Naive thymus-derived CD4-positive, alpha-beta T cell (primary cell): Measurements from ENCODE around the gene DSCAM. TPM values are rescaled to one million over a fixed set of nuclear protein-coding genes. Genes with fewer than 3 reads are reported as not detected.

ENCODE experiments used
- ATAC-seq: fragments of 150-1000 bp; cut with Tn5 transposase; 2 replicates; pipeline ENCODE4 v1.10.0; 2021; ENCODE audit warnings: mild to moderate bottlenecking, moderate library complexity
- CTCF ChIA-PET: fragments of 350-600 bp; sonication (Branson Sonifier 250); formaldehyde crosslinking; loops from one replicate; lab custom pipeline; 2021; ENCODE audit warnings: antibody characterized with exemption; lab: Charles Lee
- POLR2A ChIA-PET: fragments of 350-600 bp; sonication (Branson Sonifier 250); formaldehyde crosslinking; loops from one replicate; lab custom pipeline; 2021; ENCODE audit warnings: antibody characterized with exemption, inconsistent platforms; lab: Charles Lee
- DNase-seq, 9 donors: peaks; one replicate each; pipeline versions ENCODE4 v3.0.0 to v3.0.0-alpha.2; 2020 to 2022; ENCODE audit warnings: mixed read lengths in 1 of 9
- H3K27ac ChIP-seq: one replicate; pipeline ENCODE4 v1.7.0; 2013; ENCODE audit warnings: mild to moderate bottlenecking, low read depth, low read length, moderate library complexity
- H3K27me3 ChIP-seq, 2 donors: one replicate each; pipeline ENCODE4 v1.7.0; 2013; ENCODE audit warnings: low read length in 2 of 2, mild to moderate bottlenecking in 2 of 2, moderate library complexity in 2 of 2; ENCODE audit not compliant: control insufficient read depth in 2 of 2, insufficient read depth in 2 of 2
- H3K36me3 ChIP-seq, 3 experiments: 1 replicate in 2 of 3; 2 replicates in 1 of 3; pipeline ENCODE4 v1.7.0; 2013; ENCODE audit warnings: low read length in 3 of 3, mild to moderate bottlenecking in 3 of 3, moderate library complexity in 1 of 3; ENCODE audit not compliant: insufficient read depth in 3 of 3, control insufficient read depth in 2 of 3
- H3K4me1 ChIP-seq, 2 donors: one replicate each; pipeline ENCODE4 v1.7.0; 2013; ENCODE audit warnings: low read length in 2 of 2, mild to moderate bottlenecking in 2 of 2, moderate library complexity in 1 of 2; ENCODE audit not compliant: control insufficient read depth in 2 of 2, insufficient read depth in 2 of 2
- H3K4me3 ChIP-seq: 2 replicates; pipeline ENCODE4 v1.7.0; 2013; ENCODE audit warnings: mild to moderate bottlenecking, low read length
- H3K9me3 ChIP-seq, 3 experiments: 1 replicate in 2 of 3; 2 replicates in 1 of 3; pipeline ENCODE4 v1.7.0; 2013; ENCODE audit warnings: low read length in 3 of 3; ENCODE audit not compliant: control insufficient read depth in 2 of 3
- H3K27ac Mint-ChIP-seq, 9 donors: one replicate each; pipeline ENCODE4 v1.8.0; 2020 to 2022; ENCODE audit warnings: mixed read lengths in 9 of 9, mild to moderate bottlenecking in 8 of 9, moderate library complexity in 5 of 9, inconsistent platforms in 2 of 9
- H3K27me3 Mint-ChIP-seq, 5 donors: one replicate each; pipeline ENCODE4 v1.8.0; 2021 to 2022; ENCODE audit warnings: mixed read lengths in 5 of 5, mild to moderate bottlenecking in 1 of 5
- H3K36me3 Mint-ChIP-seq, 5 donors: one replicate each; pipeline ENCODE4 v1.8.0; 2020 to 2022; ENCODE audit warnings: mixed read lengths in 5 of 5, mild to moderate bottlenecking in 3 of 5, inconsistent platforms in 1 of 5
- H3K4me1 Mint-ChIP-seq, 7 donors: one replicate each; pipeline ENCODE4 v1.8.0; 2020 to 2022; ENCODE audit warnings: mixed read lengths in 7 of 7, mild to moderate bottlenecking in 3 of 7, inconsistent platforms in 1 of 7
- H3K4me3 Mint-ChIP-seq, 10 donors: one replicate each; pipeline ENCODE4 v1.8.0; 2020 to 2022; ENCODE audit warnings: mild to moderate bottlenecking in 10 of 10, mixed read lengths in 10 of 10, moderate library complexity in 6 of 10, inconsistent platforms in 2 of 10
- H3K9me3 Mint-ChIP-seq, 11 donors: one replicate each; pipeline ENCODE4 v1.8.0; 2020 to 2022; ENCODE audit warnings: mixed read lengths in 11 of 11, mild to moderate bottlenecking in 4 of 11, inconsistent platforms in 1 of 11, moderate library complexity in 1 of 11
- intact Hi-C, 2 donors: fragments of 100-400 bp; cut with micrococcal nuclease; formaldehyde crosslinking; loops; one replicate each; pipeline ENCODE4 v1.15.1; 2023
- polyA plus RNA-seq, 2 donors: library from polyadenylated mRNA; unstranded; fragments of 300-500 nt; fragmentation: Illumina TruSeq; gene quantifications; one replicate each; pipeline ENCODE4 v1.2.3, GENCODE V29; 2021
- total RNA-seq, 6 experiments: library from RNA in 5 of 6; stranded (reverse) in 5 of 6; gene quantifications; 1 replicate in 5 of 6; 2 replicates in 1 of 6; pipeline ENCODE4 v1.2.3 and lab custom pipeline; 2021 to 2026

DSCAM gene
- total and polyA plus RNA-seq, 7 experiments from 2014 or later: not detected

DNA sequence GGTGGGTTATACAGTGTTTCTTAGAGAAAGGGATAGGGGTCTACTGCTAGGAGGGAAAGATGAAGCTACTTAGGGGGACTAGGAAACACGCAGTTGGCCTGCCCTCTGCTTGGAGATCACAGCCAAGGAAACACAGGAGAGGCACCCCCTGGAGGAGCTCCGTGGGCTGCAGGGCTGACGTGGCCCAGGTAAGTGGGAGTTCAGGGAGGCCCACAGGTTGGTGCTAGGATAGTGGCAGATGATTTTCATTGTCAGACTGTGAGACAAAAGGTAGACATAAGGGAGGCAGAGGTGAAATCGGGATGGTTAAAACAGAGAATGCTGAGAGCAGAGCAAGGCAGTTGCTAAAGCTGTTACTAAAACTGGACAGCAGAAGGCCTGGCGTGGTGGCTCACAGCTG lies 463.0 kb downstream of the DSCAM start:
- Mint-ChIP-seq H3K27ac (no peak overlapping the region), H3K36me3 (no peaks in the 10 kb centered on the region)

DNA sequence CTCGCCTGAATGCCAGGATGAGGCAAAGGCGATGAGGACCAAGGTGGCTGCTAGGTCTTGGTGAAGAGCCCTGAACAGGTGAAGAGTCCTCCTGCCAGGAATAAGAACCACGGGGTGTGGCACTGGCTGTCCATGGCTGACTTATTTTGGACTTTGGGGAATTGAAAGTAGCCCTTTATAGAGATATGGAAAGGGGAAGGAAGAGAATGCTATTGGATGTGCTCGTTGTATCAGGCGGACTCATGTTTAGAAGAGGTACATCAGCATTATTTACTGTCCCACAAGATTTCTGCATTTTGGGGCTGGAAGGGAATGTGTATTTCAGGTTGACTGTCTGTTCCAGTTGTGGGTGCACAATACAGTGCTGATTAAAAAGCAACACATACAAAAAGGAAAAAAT lies 465.8 kb downstream of the DSCAM start:
- H3K4me3 ChIP-seq: no peak overlapping the region
- ATAC-seq (no peak), DNase-seq (no peak)
- H3K9me3 ChIP-seq: no peaks in the 10 kb centered on the region
- no peak overlapping the region for H3K27ac ChIP-seq
- no peaks in the 10 kb centered on the region for H3K36me3 Mint-ChIP-seq
- ChIA-PET CTCF (interaction anchor here (0.6 kb wide), 1 partner anchor 12 kb away, joined by 3 read pairs; no protein-coding TSS in a partner anchor), POLR2A (no interaction called here)
- intact Hi-C loops: no loop called here
- no peak overlapping the region for H3K4me3 Mint-ChIP-seq
- H3K4me1 ChIP-seq: no peaks in the 10 kb centered on the region
- H3K27ac Mint-ChIP-seq: no peak overlapping the region
- H3K9me3 Mint-ChIP-seq: peaks cover 0 to 10% (median 3%) of the 10 kb centered on the region in 11 donors
- H3K27me3 Mint-ChIP-seq: peaks cover 0 to 19% (median 4%) of the 10 kb centered on the region in 5 donors
- H3K36me3 ChIP-seq: no peaks in the 10 kb centered on the region
- no peaks in the 10 kb centered on the region for H3K27me3 ChIP-seq
- H3K4me1 Mint-ChIP-seq: peaks cover 0 to 3% (median 0%) of the 10 kb centered on the region in 7 donors

More for the DNA sequence above, 463.0 kb downstream of the DSCAM start:
- Mint-ChIP-seq H3K4me1 (peaks cover 0 to 3% (median 0%) of the 10 kb centered on the region in 7 donors), H3K9me3 (peaks cover 0 to 7% (median 2%) of the 10 kb centered on the region in 11 donors), H3K4me3 (no peak overlapping the region), H3K27me3 (peaks cover 0 to 22% (median 8%) of the 10 kb centered on the region in 5 donors)
- no peaks in the 10 kb centered on the region for H3K4me1 ChIP-seq
- H3K27ac ChIP-seq: no peak overlapping the region
- no peaks in the 10 kb centered on the region for H3K27me3 ChIP-seq
- no peak for DNase-seq
- no peak for ATAC-seq
- no peaks in the 10 kb centered on the region for H3K36me3 ChIP-seq
- ChIA-PET CTCF (no interaction called here), POLR2A (no interaction called here)
- H3K4me3 ChIP-seq: no peak overlapping the region
- intact Hi-C loops: no loop called here
- no peaks in the 10 kb centered on the region for H3K9me3 ChIP-seq

GRCh38 chr21:40379881-40380810 lies 466.8 kb downstream of the DSCAM start:
- H3K4me3 ChIP-seq: no peak overlapping the region
- ChIA-PET CTCF (no interaction called here), POLR2A (no interaction called here)
- H3K4me1 ChIP-seq: no peaks in the 10 kb centered on the region
- Mint-ChIP-seq H3K36me3 (no peaks in the 10 kb centered on the region), H3K27me3 (peaks cover 0 to 19% (median 4%) of the 10 kb centered on the region in 5 donors), H3K4me1 (no peaks in the 10 kb centered on the region), H3K4me3 (no peak overlapping the region), H3K9me3 (peaks cover 0 to 10% (median 3%) of the 10 kb centered on the region in 11 donors), H3K27ac (no peak overlapping the region)
- intact Hi-C loops: no loop called here
- no peaks in the 10 kb centered on the region for H3K27me3 ChIP-seq
- ATAC-seq (no peak), DNase-seq (no peak)
- no peak overlapping the region for H3K27ac ChIP-seq
- H3K36me3 ChIP-seq: no peaks in the 10 kb centered on the region
- no peaks in the 10 kb centered on the region for H3K9me3 ChIP-seq

DNA sequence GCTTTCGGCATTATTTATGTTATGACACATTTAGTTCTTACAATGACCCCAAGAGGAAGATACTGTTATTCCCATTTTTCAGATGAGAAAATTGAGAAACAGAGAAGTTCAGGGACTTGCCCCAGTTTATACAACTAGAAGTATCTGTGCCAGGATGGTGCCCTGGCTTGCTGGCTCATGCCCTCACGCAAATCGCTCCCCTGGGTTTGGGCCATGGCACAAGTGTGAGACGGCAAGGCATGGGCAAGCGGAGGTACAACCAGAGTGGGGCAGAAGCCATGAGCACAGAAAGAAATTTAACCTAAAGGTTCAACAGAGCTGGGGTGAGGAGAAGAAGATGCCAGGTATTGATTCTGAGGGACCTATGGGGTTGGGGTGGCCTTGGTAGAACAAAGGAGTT lies 469.8 kb downstream of the DSCAM start:
- ChIA-PET POLR2A (no interaction called here), CTCF (no interaction called here)
- no peak for DNase-seq
- H3K27me3 ChIP-seq: no peaks in the 10 kb centered on the region
- no peak overlapping the region for H3K27ac ChIP-seq
- Mint-ChIP-seq H3K36me3 (no peaks in the 10 kb centered on the region), H3K4me3 (no peak overlapping the region), H3K4me1 (no peaks in the 10 kb centered on the region), H3K27me3 (peaks cover 0 to 13% (median 4%) of the 10 kb centered on the region in 5 donors), H3K9me3 (peaks cover 0 to 10% (median 2%) of the 10 kb centered on the region in 11 donors), H3K27ac (no peak overlapping the region)
- no peaks in the 10 kb centered on the region for H3K36me3 ChIP-seq
- ATAC-seq: no peak
- no peaks in the 10 kb centered on the region for H3K9me3 ChIP-seq
- no peaks in the 10 kb centered on the region for H3K4me1 ChIP-seq
- intact Hi-C loops: no loop called here
- no peak overlapping the region for H3K4me3 ChIP-seq

DNA sequence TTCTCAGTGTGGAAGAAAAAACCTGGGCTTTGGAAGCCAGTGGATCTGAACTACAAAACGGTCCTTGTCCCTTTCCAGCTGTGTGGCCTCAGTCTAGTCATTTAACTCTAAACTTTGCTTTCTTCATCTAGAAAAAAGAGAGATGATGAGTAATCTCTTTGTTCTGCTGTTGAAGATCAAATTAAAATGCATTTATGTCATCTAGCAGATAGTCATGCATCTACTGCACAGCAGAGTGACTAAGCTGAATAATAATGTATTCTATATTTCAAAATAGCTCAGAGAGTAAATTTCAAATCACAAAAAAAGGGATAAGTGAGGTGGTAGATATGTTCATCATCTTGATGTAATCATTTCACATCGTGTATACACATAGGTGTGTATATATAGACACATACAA lies 473.2 kb downstream of the DSCAM start:
- POLR2A ChIA-PET: no interaction called here
- H3K36me3 ChIP-seq: no peaks in the 10 kb centered on the region
- H3K27ac ChIP-seq: no peak overlapping the region
- Mint-ChIP-seq H3K9me3 (peaks cover 0 to 10% (median 0%) of the 10 kb centered on the region in 11 donors), H3K27me3 (peaks cover 0 to 13% (median 0%) of the 10 kb centered on the region in 5 donors), H3K27ac (no peak overlapping the region), H3K4me3 (no peak overlapping the region), H3K4me1 (no peaks in the 10 kb centered on the region), H3K36me3 (no peaks in the 10 kb centered on the region)
- no peaks in the 10 kb centered on the region for H3K9me3 ChIP-seq
- no peaks in the 10 kb centered on the region for H3K4me1 ChIP-seq
- CTCF ChIA-PET: no interaction called here
- DNase-seq: no peak
- H3K27me3 ChIP-seq: no peaks in the 10 kb centered on the region
- ATAC-seq: no peak
- H3K4me3 ChIP-seq: no peak overlapping the region
- intact Hi-C loops: no loop called here

- H3K4me3 Mint-ChIP-seq: no peak overlapping the region
- intact Hi-C loops: no loop called here
- H3K27me3 Mint-ChIP-seq: peaks cover 0 to 12% (median 5%) of the 10 kb centered on the region in 5 donors
- no peaks in the 10 kb centered on the region for H3K4me1 Mint-ChIP-seq
- Histone ChIP-seq H3K27me3 (no peaks in the 10 kb centered on the region), H3K9me3 (no peaks in the 10 kb centered on the region), H3K27ac (no peak overlapping the region), H3K4me1 (no peaks in the 10 kb centered on the region), H3K4me3 (no peak overlapping the region), H3K36me3 (no peaks in the 10 kb centered on the region)
- H3K36me3 Mint-ChIP-seq: no peaks in the 10 kb centered on the region
- H3K27ac Mint-ChIP-seq: no peak overlapping the region
- no peak for DNase-seq
- peaks cover 0 to 10% (median 0%) of the 10 kb centered on the region in 11 donors for H3K9me3 Mint-ChIP-seq
- ChIA-PET CTCF (no interaction called here), POLR2A (no interaction called here)
- no peak for ATAC-seq
These were observed 474.5 kb downstream of the DSCAM start for GRCh38 chr21:40372506-40372905.
